HEK293 (cell line): ENCODE data around the gene HS3ST4.

Experiments
- CTCF ChIA-PET: fragments of 350-600 bp; formaldehyde crosslinking; extraction: SDS; loops from one replicate; lab custom pipeline; 2021; ENCODE audit warnings: antibody characterized with exemption; lab: Yijun Ruan, JAX
- POLR2A ChIA-PET: fragments of 300-600 bp; formaldehyde crosslinking; extraction: SDS; loops from one replicate; lab custom pipeline; 2020; ENCODE audit warnings: antibody characterized with exemption, inconsistent platforms; lab: Yijun Ruan, JAX
- H3K27ac ChIP-seq: fragments of 200-500 bp; sonication (Bioruptor generic); 2 replicates; pipeline ENCODE4 v1.5.1; 2014; ENCODE audit warnings: low read depth, low read length, control low read depth, inconsistent platforms; ENCODE audit errors: extremely low read depth
- H3K36me3 ChIP-seq, 2 experiments: fragments of 200-500 bp in 1 of 2; sonication (Bioruptor generic) in 1 of 2; 1 replicate in 1 of 2; 2 replicates in 1 of 2; pipeline ENCODE4 v1.5.1; 2014 to 2017; ENCODE audit warnings: inconsistent platforms in 2 of 2, low read length in 2 of 2; ENCODE audit not compliant: control insufficient read depth in 2 of 2, insufficient read depth in 1 of 2
- H3K4me1 ChIP-seq: fragments of 200-500 bp; sonication (Bioruptor generic); 2 replicates; pipeline ENCODE4 v1.5.1; 2014; ENCODE audit warnings: mild to moderate bottlenecking, low read length, inconsistent platforms; ENCODE audit not compliant: control insufficient read depth, insufficient read depth
- H3K4me3 ChIP-seq: 2 replicates; pipeline ENCODE4 v1.5.1; 2011; ENCODE audit warnings: low read depth, mild to moderate bottlenecking, control low read depth, low read length, moderate library complexity
- H3K9me3 ChIP-seq: fragments of 200-500 bp; sonication (Bioruptor generic); 2 replicates; pipeline ENCODE4 v1.5.1; 2014; ENCODE audit warnings: low read depth, low read length, inconsistent platforms; ENCODE audit not compliant: control insufficient read depth, insufficient read depth
- PRDM10 ChIP-seq: fragments of 450-650 bp; formaldehyde crosslinking; IDR thresholded peaks from 2 replicates; pipeline ENCODE4 v1.5.1; 2016; ENCODE audit warnings: missing biosample characterization, missing genetic modification characterization
- REST ChIP-seq: fragments of 450-650 bp; formaldehyde crosslinking; IDR thresholded peaks from 2 replicates; pipeline ENCODE4 v1.5.1; 2016; ENCODE audit warnings: missing biosample characterization, missing genetic modification characterization
- ZFP37 ChIP-seq: fragments of 450-650 bp; formaldehyde crosslinking; IDR thresholded peaks from 2 replicates; pipeline ENCODE4 v1.5.1; 2016; ENCODE audit warnings: missing biosample characterization, missing genetic modification characterization
- ZNF426 ChIP-seq: fragments of 450-650 bp; formaldehyde crosslinking; IDR thresholded peaks from 2 replicates; pipeline ENCODE4 v1.5.1; 2017; ENCODE audit warnings: missing biosample characterization, missing genetic modification characterization, mild to moderate bottlenecking, inconsistent platforms, moderate library complexity
- ZNF600 ChIP-seq: fragments of 450-650 bp; formaldehyde crosslinking; IDR thresholded peaks from 2 replicates; pipeline ENCODE4 v1.5.1; 2016; ENCODE audit warnings: missing biosample characterization, missing genetic modification characterization
- ZNF747 ChIP-seq: fragments of 450-650 bp; formaldehyde crosslinking; IDR thresholded peaks from 2 replicates; pipeline ENCODE4 v1.5.1; 2016; ENCODE audit warnings: missing biosample characterization, missing genetic modification characterization
- TF ChIP-seq, protein P1 (sequence below): fragments of 450-650 bp; formaldehyde crosslinking; IDR thresholded peaks from 2 replicates; pipeline ENCODE4 v1.5.1; 2017; ENCODE audit warnings: missing biosample characterization, missing genetic modification characterization
- TF ChIP-seq, protein P2 (sequence below): fragments of 450-650 bp; formaldehyde crosslinking; IDR thresholded peaks from 2 replicates; pipeline ENCODE4 v1.5.1; 2016; ENCODE audit warnings: missing biosample characterization, missing genetic modification characterization, low read depth

HS3ST4 gene

DNA sequence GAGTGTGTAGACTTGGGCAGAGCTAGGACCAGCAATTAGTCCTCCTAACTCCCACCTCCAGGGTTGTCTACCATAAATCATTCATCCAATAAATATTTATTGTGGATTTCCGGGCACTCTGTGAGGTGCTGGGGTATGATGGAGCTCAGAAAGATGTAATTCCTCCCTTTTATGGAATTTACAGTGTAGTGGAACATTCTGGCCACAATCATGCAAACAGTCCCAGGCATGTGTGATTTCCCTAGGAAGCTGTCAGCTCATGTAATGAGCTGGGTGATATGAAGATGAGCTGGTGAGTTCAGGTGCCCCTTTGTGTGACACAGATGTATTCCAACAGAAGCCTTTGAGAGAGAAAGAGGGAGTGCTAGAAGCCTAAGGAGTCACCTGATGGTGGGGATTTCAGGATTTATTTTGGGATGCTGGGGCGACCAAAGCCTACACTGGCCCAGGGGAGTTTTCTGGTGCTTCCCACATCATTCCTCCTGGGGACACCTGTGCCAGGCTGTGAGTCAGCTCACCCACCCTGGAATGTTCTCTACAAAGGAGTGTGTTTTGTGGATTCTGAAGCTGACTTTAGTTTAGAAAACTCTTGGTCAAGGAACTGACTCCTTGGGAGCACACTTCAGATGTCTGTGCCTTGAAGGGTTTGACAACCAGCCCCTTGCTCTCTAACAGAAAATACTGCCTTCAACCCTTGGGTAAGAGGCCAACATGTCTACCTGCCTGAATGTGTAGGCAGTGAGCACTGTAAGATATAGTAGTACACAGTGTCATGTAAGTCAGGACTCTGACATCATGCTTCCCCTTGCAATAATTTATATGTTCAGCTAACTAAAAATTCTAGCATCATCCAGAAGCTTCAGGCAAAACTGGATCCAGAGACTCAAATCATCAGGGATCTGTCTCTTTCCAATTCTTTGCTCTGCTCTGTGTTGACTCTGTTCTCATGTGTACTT lies 42.9 kb downstream of the HS3ST4 start:
- H3K9me3 ChIP-seq: no peaks in the 10 kb centered on the region
- H3K4me1 ChIP-seq: no peaks in the 10 kb centered on the region
- no peak overlapping the region for H3K27ac ChIP-seq
- no peak overlapping the region for H3K4me3 ChIP-seq
- ChIA-PET POLR2A (no interaction called here), CTCF (no interaction called here)
- TF ChIP-seq, protein P1, sequence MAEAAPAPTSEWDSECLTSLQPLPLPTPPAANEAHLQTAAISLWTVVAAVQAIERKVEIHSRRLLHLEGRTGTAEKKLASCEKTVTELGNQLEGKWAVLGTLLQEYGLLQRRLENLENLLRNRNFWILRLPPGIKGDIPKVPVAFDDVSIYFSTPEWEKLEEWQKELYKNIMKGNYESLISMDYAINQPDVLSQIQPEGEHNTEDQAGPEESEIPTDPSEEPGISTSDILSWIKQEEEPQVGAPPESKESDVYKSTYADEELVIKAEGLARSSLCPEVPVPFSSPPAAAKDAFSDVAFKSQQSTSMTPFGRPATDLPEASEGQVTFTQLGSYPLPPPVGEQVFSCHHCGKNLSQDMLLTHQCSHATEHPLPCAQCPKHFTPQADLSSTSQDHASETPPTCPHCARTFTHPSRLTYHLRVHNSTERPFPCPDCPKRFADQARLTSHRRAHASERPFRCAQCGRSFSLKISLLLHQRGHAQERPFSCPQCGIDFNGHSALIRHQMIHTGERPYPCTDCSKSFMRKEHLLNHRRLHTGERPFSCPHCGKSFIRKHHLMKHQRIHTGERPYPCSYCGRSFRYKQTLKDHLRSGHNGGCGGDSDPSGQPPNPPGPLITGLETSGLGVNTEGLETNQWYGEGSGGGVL (tag by site-specific recombination): no peak
- TF ChIP-seq, protein P2, sequence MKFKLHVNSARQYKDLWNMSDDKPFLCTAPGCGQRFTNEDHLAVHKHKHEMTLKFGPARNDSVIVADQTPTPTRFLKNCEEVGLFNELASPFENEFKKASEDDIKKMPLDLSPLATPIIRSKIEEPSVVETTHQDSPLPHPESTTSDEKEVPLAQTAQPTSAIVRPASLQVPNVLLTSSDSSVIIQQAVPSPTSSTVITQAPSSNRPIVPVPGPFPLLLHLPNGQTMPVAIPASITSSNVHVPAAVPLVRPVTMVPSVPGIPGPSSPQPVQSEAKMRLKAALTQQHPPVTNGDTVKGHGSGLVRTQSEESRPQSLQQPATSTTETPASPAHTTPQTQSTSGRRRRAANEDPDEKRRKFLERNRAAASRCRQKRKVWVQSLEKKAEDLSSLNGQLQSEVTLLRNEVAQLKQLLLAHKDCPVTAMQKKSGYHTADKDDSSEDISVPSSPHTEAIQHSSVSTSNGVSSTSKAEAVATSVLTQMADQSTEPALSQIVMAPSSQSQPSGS (tag by site-specific recombination): no peak
- no peaks in the 10 kb centered on the region for H3K36me3 ChIP-seq

GRCh38 chr16:25735645-25736044 lies 43.9 kb downstream of the HS3ST4 start:
- CTCF ChIA-PET: no interaction called here
- no peaks in the 10 kb centered on the region for H3K9me3 ChIP-seq
- no peaks in the 10 kb centered on the region for H3K36me3 ChIP-seq
- POLR2A ChIA-PET: no interaction called here
- H3K27ac ChIP-seq: no peak overlapping the region
- TF ChIP-seq ZNF426 (tag by site-specific recombination): no peak
- no peak for TF ChIP-seq PRDM10 (tag by site-specific recombination)
- no peak for TF ChIP-seq ZNF600 (tag by site-specific recombination)
- TF ChIP-seq ZFP37 (tag by site-specific recombination): no peak
- H3K4me3 ChIP-seq: no peak overlapping the region
- H3K4me1 ChIP-seq: no peaks in the 10 kb centered on the region

DNA sequence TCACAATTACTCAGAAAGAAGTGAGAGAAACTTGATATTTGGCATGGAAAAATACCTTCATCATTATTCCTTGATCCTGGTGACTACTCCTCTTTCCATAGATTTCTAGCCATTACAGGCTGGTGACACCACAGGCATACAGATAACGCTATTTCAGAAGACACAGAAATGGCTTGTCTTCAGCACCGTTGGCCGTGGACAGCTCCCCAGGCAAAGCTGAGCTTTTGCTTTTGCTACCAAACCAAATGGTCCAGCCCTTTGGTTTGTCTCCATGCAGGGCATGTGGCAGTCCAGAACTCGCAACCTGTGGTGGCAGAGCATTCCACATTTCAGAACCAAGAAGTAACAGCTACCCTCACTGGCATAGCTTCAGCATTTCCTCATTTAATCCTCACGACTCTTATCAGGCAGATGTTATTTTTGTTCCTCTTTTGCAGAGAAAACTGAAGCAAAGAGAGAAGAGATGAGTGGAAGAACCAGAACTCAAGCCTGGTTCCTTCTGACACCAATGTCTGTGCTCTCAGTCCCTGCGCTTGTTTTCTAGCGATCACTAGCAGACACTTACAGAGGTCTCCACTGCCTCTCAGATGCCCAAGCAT lies 55.5 kb downstream of the HS3ST4 start:
- TF ChIP-seq REST (tag by site-specific recombination): peak; percentile 91
- no peak for TF ChIP-seq ZNF747 (tag by site-specific recombination)
- TF ChIP-seq, all 188 proteins: peak for 1
- Histone ChIP-seq H3K4me3 (no peak overlapping the region), H3K4me1 (no peaks in the 10 kb centered on the region), H3K36me3 (no peaks in the 10 kb centered on the region), H3K9me3 (no peaks in the 10 kb centered on the region), H3K27ac (no peak overlapping the region)
- ChIA-PET CTCF (no interaction called here), POLR2A (no interaction called here)
